NB4 (cell line): ENCODE measurements around the gene MBTD1.

Experiments
- CTCF ChIP-seq: IDR thresholded peaks from one replicate; pipeline ENCODE4 v1.5.1; 2012; ENCODE audit warnings: low read depth, low read length
- MAX ChIP-seq: IDR thresholded peaks from 2 replicates; pipeline ENCODE4 v1.6.1; 2011; ENCODE audit warnings: low read depth, low read length
- POLR2A ChIP-seq: IDR thresholded peaks from 2 replicates; pipeline ENCODE4 v1.6.1; 2011; ENCODE audit warnings: mild to moderate bottlenecking; ENCODE audit not compliant: insufficient read length; ENCODE audit errors: extremely low read depth

- TF ChIP-seq CTCF: no peak
- no peak for TF ChIP-seq POLR2A
- TF ChIP-seq MAX: no peak
Measured at GRCh38 chr17:51132964-51133319, 126.9 kb downstream of the MBTD1 start.
